ENCODE measurements around the gene PLXNB2.

DNA sequence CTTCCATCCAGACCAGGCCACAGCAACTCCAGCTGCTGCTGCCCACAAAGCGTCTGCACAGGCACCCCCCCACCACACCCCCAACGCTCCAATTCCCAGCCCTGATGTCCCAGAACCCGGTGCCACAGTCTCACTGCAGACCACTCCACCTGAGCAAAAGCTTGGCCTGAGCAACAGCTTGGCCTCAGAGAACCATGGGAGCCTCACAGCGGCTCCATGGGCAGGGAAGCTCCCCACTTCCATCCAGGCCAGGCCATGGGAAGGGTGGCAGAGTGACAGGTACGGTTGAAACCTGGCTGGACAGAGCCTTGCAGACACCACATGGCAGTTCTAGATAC lies 13.2 kb downstream of the PLXNB2 start:
- TF ChIP-seq, protein P1, sequence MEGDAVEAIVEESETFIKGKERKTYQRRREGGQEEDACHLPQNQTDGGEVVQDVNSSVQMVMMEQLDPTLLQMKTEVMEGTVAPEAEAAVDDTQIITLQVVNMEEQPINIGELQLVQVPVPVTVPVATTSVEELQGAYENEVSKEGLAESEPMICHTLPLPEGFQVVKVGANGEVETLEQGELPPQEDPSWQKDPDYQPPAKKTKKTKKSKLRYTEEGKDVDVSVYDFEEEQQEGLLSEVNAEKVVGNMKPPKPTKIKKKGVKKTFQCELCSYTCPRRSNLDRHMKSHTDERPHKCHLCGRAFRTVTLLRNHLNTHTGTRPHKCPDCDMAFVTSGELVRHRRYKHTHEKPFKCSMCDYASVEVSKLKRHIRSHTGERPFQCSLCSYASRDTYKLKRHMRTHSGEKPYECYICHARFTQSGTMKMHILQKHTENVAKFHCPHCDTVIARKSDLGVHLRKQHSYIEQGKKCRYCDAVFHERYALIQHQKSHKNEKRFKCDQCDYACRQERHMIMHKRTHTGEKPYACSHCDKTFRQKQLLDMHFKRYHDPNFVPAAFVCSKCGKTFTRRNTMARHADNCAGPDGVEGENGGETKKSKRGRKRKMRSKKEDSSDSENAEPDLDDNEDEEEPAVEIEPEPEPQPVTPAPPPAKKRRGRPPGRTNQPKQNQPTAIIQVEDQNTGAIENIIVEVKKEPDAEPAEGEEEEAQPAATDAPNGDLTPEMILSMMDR (IDR thresholded peaks at IDR 0.05), result no peak
- TF ChIP-seq POLR2A (IDR thresholded peaks at IDR 0.05), result no peak
